Fibroblast of lung (primary cell): ENCODE data around the gene EBLN2.

Experiments used
- EZH2 ChIP-seq: IDR thresholded peaks from 2 replicates; pipeline ENCODE4 v1.5.1; 2012; ENCODE audit warnings: low read length, control low read depth, mild to moderate bottlenecking; ENCODE audit errors: missing control alignments
- TF ChIP-seq, protein P1 (sequence below), 2 donors: IDR thresholded peaks in 1 of 2; conservative IDR thresholded peaks in 1 of 2; 1 replicate in 1 of 2; 2 replicates in 1 of 2; pipeline ENCODE4 v1.5.1; 2011 to 2012; ENCODE audit warnings: low read length in 2 of 2, control low read depth in 1 of 2, inconsistent platforms in 1 of 2, low read depth in 1 of 2, mild to moderate bottlenecking in 1 of 2

DNA sequence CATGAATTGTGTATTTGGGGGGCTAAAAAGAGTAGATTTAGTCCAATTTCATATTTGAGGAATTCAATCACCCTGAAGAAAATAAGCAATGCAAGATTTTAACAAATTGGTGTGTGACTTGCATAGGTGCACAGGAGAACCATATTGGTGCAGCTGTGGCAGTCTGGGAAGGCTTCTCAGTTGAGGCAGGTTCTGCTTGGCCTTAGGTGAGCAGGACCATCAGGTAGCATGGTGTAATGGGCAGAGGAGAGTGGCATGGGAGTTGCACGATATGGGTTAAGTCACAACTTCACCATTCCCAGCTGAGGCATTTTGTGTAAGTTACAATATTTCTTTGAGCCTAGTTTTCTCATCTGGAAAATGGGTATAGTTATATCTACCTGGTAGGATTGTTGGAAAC lies 10.5 kb downstream of the EBLN2 start:
- TF ChIP-seq, protein P1, sequence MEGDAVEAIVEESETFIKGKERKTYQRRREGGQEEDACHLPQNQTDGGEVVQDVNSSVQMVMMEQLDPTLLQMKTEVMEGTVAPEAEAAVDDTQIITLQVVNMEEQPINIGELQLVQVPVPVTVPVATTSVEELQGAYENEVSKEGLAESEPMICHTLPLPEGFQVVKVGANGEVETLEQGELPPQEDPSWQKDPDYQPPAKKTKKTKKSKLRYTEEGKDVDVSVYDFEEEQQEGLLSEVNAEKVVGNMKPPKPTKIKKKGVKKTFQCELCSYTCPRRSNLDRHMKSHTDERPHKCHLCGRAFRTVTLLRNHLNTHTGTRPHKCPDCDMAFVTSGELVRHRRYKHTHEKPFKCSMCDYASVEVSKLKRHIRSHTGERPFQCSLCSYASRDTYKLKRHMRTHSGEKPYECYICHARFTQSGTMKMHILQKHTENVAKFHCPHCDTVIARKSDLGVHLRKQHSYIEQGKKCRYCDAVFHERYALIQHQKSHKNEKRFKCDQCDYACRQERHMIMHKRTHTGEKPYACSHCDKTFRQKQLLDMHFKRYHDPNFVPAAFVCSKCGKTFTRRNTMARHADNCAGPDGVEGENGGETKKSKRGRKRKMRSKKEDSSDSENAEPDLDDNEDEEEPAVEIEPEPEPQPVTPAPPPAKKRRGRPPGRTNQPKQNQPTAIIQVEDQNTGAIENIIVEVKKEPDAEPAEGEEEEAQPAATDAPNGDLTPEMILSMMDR (conservative IDR thresholded peaks at IDR 0.05 in 1 of 2, IDR thresholded peaks at IDR 0.05 in 1 of 2; ENCODE audit: low read depth in 1 of 2, low read length in 2 of 2), result no peak
- TF ChIP-seq EZH2, result no peak
